HG03097 (cell line): ENCODE results near the gene ZNF195.
"Not testable (repeated sequence)": the region's sequence is repeated elsewhere in the genome, so short reads cannot be mapped to it uniquely, and the experiment has no call there.

Source experiments
- ATAC-seq: cut with Tn5 transposase; IDR thresholded peaks from one replicate; pipeline ENCODE4 v1.9.1; 2021; ENCODE audit not compliant: unreplicated experiment, low FRiP score

The ZNF195 gene

DNA sequence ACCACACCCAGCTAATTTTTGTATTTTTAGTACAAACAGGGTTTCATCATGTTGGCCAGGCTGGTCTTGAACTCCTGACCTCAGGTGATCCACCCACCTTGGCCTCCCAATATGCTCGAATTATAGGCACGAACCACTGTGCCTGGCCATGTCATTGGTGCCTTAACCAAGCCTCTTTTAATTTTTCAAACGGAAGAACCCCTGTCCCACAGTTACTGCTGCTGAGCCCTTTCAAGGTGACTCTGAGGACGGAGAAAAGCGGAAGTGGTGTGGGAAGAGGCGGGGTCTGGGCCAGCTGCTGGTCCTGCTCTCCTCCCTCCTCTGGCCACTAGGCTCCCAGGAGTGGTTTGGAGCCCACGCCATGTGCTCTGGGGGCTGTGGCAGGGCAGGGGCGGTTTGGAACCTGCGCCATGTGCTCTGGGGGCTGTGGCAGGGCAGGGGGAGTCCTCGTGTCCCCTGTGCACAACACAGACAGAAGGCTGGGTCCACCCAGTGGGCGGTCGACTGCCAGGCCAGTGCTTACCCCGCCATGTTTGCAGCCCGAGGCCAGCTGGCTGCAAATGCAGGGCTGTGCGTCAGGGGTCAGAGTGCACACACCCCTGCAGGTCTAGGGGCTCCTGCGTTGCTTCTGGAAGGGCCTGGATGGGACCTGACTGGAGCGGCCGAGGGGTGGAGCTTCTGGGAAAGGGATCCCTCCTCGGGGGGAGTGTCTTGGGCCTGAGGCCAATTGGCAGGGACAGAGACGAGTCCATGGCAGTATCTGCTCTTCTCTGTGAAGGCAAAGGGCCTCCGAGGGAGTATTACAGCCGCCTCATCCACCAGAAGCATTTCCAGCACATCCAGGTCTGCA lies 25.4 kb upstream of the ZNF195 start:
- not testable (repeated sequence) for ATAC-seq

DNA sequence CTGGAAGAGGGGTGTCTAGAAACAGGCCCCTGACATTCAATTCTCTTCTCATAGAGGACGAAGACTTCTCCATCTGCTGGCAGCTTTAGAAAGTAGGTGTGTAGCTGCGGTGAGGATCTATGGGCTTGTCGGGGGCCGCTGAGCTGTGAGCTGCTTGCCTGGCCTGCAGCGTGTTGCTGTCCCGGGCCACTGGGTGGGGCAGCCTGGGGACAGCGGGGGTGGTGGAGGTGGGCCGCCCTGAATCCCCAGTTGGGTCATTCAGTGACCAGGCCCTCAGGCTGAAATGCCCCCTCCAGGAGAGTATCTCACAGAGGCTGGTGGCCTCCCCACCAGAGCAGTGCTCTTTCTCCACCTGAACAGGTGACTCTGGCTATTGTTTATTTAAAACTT lies 23.9 kb upstream of the ZNF195 start:
- ATAC-seq, result not testable (repeated sequence)

DNA sequence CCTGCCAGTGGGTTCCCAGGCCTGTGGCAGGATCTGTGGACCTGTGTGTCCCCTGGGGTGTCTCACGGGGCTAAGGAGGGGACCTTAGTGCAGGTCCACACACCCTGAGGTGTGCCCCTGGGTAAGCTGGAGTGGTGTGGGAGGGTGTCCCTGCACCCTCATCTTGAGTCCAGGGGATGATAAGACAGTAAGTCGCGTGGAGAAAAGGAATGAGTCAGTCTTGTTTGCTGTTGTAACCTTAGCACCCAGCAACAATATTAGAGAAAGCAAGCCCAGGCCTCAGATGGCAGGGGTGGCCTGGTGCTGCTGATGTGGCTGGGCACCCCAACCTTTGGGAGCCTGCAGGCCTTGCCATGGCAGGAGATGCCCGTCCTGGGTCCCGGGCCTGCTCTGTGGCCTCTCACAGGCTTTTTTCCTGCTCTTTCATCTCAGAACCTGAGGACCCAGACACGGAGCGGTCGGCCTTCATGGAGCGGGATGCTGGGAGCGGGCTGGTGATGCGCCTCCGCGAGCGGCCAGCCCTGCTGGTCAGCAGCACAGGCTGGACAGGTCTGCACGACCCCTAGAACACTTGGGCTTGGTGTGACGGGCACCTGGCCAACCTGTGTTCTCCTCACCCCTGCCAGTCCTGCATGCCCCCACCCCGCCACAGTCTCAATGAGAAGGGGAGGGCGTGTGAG lies 23.4 kb upstream of the ZNF195 start:
- not testable (repeated sequence) for ATAC-seq

DNA sequence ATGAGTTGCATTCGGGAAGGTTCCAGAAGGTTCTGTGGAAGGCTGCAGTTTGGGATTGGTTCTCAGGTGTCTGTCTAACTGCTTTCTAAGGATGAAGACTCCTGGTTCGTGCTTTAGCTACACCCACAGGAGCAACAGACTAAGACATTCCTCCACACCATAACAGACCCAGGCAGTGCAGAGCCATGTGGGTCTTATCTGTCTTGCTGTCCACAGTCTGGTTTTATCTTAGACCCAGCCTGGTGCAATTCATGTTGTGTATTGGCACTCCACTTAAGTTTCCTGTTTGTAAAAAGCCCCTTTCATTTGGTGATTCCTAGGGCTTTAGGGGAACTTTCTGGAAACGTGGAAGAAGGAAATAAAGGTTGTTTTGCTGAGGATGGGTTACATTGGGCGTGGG lies 22.1 kb upstream of the ZNF195 start:
- ATAC-seq, result not testable (repeated sequence)

DNA sequence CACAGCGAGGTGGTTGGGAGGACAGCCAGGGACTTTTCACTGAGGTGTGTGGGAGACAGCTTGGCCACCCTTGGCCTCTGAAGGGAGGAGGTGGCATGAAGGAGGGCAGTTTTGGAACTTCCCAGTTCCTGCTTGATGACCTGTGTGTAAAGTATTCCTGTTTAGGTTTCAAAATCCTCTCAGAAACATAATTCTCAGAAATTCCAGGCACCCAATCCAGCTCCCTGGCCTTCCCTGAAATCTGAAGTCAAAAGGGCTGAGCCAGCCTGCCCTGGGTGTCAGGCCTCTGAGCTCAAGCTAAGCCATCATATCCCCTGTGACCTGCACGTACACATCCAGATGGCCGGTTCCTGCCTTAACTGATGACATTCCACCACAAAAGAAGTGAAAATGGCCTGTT lies 19.6 kb upstream of the ZNF195 start:
- ATAC-seq, result not testable (repeated sequence)

DNA sequence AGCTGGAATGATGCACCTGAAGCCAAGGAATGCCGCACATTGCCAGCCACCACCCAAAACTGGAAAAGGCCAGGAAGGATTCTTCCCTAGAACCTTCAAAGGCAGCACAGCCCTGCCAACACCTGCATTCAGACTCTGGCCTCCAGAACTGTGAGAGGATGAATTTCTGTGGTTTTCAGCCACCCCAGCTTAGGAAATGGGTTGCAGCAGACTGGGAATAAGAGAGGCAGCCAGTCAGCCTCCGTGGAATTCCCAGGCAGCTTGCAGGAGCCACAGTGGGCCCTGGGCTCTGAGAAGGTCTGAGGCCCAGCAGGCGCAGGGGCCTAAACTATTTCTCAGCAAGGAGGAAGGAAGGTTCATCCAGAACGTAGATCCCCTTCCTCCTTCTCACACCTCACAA lies 19.2 kb upstream of the ZNF195 start:
- not testable (repeated sequence) for ATAC-seq

DNA sequence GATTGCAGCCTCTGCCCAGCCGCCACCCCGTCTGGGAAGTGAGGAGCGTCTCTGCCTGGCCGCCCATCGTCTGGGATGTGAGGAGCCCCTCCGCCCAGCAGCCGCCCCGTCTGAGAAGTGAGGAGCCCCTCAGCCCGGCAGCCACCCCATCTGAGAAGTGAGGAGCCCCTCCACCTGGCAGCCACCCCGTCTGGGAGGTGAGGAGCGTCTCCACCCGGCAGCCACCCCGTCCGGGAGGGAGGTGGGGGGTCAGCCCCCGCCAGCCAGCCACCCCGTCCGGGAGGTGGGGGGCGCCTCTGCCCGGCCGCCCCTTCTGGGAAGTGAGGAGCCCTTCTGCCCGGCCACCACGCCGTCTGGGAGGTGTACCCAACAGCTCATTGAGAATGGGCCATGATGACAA lies 18.3 kb upstream of the ZNF195 start:
- not testable (repeated sequence) for ATAC-seq

DNA sequence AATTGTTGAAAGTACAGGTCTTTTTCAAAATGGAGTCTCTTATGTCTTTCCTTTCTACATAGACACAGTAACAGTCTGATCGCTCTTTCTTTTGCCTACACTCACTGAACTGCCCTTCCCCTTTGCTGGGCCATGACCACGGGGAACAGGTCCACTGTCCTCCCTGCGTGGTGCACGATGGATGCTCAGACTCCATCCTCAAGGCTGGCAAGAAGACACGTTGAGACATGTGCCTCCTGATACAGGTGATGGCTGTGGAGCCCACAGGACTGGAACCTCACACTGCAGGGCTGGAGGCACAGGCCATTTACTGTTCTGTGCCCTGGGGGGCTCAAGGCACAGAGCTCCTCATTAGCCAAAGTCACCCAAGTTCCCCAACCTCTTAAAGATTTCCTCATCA lies 16.5 kb upstream of the ZNF195 start:
- ATAC-seq, result not testable (repeated sequence)

DNA sequence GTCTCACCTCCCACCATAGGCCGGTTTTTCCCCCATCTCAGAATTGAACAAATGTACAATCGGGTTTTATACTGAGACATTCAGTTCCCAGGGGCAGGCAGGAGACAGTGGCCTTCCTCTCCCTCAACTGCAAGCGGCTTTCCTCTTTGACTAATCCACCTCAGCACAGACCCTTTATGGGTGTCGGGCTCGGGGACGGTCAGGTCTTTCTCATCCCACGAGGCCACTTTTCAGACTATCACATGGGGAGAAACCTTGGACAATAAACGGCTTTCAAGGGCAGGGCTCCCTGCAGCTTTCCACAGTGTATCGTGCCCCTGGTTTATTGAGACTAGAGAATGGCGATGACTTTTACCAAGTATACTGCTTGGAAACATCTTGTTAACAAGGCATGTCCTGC lies 16.0 kb upstream of the ZNF195 start:
- not testable (repeated sequence) for ATAC-seq

DNA sequence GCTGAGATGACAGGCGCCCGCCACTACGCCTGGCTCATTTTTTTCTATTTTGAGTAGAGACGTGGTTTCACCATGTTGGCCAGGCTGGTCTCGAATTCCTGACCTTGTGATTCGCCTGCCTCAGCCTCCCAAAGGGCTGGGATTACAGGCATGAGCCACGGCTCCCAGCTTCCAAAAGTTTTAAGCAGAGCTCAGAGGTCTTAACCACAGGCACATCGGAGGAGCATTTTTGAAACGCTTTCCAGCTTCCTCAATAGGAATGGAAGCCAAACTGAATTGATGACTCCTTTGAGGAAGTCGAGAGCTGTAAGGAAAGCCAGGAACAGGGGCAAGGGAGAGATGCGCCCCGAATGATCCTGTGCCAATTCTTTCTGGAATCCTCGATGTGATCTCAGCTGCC lies 14.5 kb upstream of the ZNF195 start:
- ATAC-seq, result not testable (repeated sequence)

DNA sequence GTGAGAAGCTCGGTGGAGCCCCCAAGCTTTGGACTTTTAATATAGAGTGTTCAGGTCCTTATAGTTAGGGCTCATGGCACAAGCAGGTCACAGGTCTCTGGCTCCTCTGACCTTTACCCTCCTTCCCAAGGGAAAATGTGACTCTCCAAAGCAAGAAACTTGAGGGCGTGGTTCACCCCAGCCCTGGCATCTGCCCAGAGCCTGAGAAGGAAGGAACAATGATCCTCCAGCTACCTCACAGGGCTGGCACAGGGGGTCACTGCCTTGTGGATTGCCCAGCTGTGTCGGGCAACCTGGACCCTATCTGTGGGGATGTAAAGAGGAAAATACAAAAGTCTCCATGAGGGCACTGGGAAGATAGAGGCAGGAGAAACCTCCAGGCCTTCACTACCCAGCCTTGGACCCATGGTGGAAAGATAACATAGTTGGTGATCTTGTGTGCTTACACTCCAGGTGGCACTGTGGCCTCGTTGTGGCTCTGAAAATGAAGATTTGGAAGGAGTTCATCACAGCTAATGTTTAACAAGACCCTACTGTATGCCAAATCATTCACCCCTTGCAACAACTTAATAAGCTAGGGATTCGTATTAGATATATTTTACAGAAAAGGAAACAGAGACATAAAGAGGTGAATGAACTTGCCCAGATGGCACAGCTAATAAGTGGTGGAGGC lies 3.8 kb upstream of the ZNF195 start:
- ATAC-seq, result no peak

DNA sequence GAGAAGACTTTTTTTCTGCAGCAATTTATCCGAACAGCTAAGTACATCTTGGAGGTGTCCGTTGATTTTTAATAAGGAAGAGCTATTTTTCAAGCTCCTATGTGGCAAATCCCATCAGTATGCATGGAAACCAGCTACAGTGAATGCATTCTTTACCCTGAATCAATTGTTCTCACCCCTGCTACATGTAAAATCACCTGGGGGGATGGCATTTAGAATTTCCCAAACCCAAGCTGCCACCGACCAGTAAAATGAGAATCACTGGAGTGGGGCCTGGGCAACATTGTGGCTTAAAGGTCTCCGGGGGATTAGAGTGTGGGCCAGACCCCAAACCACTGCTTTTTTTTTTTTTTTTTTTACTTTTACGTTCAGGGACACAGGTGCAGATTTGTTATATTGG lies 2.8 kb upstream of the ZNF195 start:
- no peak for ATAC-seq

DNA sequence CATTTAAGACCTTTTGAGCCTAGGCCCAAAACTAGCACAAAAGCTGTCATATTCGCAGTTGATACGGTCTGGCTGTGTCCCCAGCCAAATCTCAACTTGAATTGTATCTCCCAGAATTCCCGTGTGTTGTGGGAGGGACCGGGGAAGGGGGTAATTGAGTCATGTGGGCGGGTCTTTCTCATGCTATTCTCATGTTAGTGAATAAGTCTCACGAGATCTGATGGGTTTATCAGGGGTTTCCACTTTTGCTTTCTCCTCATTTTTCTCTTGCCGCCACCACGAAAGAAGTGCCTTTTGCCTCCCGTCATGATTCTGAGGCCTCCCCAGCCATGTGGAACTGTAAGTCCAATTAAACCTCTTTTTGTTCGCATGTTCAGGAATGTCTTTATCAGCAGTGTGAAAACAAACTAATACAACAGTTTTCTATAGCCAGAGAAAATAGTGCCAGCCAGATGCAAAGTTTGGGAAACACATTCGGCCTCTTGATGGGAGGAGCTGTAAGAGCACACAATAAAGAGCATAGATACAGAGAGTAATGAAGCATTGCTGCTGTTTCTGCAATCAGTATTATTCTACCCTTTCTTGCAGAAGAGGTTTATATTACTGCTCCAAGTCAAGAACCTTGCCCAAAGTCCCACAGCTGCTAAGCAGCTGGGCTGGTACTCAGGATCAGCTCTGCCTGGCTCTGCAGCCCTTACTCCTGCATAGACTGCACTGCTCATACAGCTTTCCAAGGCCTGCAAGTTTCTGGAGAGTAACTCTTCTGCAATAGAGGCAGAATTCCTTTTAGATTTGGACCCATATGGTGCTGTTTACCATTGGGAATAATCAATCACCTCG lies 2.0 kb upstream of the ZNF195 start:
- ATAC-seq, result no peak

DNA sequence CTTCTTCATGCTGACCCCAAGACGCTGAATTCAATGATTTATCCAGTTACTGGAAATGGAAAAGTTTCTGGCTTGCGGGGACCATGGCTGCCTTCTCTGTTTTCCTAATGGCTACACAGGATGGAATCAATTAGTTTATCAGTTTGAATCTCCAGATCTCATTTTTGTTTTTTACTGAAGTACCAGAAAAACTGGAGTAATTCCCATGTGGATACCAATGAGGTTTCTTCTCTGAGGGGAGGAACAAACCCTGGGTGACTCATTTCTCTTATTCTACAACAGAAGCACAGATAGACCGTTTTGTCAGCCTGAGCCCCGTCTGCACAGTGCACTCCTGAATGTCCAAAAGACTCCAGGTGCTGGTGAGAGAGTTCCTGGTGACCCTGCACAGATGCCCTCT lies 3.4 kb downstream of the ZNF195 start:
- ATAC-seq, result no peak

DNA sequence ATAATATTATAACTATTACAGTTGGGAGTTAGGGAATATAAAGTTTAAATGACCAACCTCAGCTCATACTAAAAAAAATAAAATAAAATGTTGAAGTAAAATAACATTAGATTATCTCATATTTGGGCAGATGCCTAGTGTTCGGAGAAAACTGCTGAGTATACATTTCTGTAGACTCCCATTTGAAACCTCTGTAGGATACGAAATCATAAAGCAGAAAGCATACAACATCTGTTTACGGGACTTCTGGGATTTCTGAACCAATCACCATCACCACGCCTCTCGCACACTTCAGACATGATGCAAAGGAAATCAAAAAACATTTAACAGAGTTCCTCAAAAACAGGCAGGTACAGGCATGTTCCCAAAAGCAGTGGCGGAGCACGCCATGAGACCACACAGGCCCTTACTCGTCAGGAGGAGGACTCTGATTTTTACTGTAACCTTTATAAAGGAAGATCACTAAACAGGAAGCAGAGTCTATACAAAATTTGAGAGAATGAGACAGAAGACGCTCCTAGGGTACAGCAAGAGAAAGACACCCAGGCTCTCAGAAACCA lies 8.6 kb downstream of the ZNF195 start:
- no peak for ATAC-seq

DNA sequence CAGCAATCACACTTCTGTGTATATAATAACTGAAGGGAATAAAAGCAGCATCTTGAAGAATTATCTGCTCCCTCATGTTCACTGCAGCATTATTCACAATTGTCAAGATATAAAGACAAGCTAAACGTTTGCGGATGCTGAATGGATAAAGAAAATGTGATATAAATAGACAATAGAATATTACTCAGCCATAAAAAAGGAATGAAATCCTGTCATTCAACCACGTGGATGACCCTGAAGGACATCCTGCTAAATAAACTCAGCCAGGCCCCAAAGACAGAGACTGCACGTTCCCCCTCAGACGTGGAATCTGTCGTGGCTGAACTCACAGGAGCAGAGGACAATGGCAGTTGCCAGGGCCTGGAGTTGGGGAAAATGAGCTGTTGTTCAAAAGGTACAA lies 9.6 kb downstream of the ZNF195 start:
- ATAC-seq, result no peak

DNA sequence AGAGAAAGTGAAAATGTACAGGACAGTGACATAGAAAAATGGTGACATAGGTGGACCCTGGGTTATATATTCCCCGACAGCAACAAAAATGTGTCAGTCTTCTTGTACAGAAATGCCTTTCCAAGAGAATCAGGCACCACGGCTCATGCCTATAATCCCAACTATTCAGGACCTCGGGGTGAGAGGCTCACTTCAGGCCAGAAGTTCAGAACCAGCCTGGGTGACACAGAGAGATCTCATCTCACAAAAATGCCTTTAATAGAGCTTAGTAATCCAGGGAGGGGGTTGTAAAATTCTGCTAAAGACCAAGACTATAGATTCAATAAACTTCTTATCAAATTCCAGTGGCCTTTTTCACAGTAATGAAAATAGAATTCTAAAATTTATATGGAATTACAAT lies 10.7 kb downstream of the ZNF195 start:
- no peak for ATAC-seq

DNA sequence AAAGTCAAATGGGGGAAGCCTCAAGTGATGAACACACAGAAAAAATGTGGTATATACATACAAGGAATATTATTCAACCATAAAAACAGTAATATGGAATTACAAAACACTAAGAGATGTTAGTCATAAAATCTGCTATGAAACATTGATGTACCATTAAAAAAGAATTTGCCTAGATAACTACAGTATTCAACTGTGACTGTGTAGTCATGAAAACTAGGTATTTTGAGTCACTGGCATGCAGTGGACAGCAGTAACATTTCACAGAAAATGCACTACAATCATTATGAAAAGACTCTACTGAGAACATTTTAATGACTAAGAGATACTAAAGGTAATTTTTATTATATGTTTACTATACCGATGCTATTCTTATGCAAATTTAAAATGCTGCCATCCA lies 11.7 kb downstream of the ZNF195 start:
- no peak for ATAC-seq

DNA sequence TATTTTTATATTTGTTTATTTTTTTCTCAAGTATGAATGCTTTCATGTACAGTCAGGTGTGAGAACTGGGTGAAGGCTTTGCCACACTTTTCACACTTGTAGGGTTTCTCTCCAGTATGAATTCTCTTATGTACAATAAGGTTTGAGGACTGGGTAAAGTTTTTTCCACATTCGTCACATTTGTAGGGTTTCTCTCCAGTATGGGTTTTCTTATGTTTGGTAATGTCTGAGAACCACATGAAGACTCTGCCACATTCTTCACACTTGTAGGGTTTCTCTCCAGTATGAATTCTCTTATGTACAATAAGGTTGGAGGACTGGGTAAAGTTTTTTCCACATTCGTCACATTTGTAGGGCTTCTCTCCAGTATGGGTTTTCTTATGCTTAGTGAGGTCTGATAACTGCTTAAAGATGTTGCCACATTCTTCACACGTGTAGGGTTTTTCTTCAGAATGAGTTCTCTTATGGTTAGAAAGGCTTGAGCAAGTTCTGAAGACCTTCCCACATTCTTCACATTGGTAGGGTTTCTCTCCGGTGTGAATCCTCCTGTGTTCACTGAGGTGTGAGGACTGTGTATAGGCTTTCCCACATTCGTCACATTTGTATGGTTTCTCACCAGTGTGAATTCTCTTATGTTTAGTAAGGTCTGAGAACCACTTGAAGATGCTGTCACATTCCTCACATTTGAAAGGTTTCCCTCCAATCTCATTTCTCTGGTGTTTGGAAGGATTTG lies 19.7 kb downstream of the ZNF195 start:
- no peak for ATAC-seq
